Measurements from ENCODE around the gene SOX6. TPM values are rescaled to one million over a fixed set of nuclear protein-coding genes. Genes with fewer than 3 reads are reported as not detected.
"Not testable (repeated sequence)": the region's sequence is repeated elsewhere in the genome, so short reads cannot be mapped to it uniquely, and the experiment has no call there.

SOX6 gene
- total RNA-seq, 4 donors from 2014 or later = 0.29 to 20.5 (median 8.2) TPM

- Histone ChIP-seq H3K27me3 (no peaks in the 10 kb centered on the region), H3K27ac (no peak overlapping the region), H3K9me3 (no peaks in the 10 kb centered on the region), H3K4me1 (no peaks in the 10 kb centered on the region), H3K36me3 (no peaks in the 10 kb centered on the region), H3K4me3 (no peak overlapping the region)
- DNase-seq = no peak
- intact Hi-C loops (cut with DNase I; ENCODE audit: low total_unique reads) = no loop called here
- TF ChIP-seq CTCF (IDR thresholded peaks at IDR 0.05) = no peak
- TF ChIP-seq POLR2A (IDR thresholded peaks at IDR 0.05) = no peak
Measured at GRCh38 chr11:15926071-15926470, 430.3 kb downstream of the SOX6 start.

GRCh38 chr11:15923183-15923582 lies 433.2 kb downstream of the SOX6 start:
- H3K36me3 ChIP-seq = no peaks in the 10 kb centered on the region
- no peak overlapping the region for H3K27ac ChIP-seq
- H3K4me1 ChIP-seq = no peaks in the 10 kb centered on the region
- H3K4me3 ChIP-seq = no peak overlapping the region
- intact Hi-C loops (cut with DNase I; ENCODE audit: low total_unique reads) = no loop called here
- no peaks in the 10 kb centered on the region for H3K27me3 ChIP-seq
- TF ChIP-seq CTCF (IDR thresholded peaks at IDR 0.05) (no peak), POLR2A (IDR thresholded peaks at IDR 0.05) (no peak)
- no peak for DNase-seq
- H3K9me3 ChIP-seq = no peaks in the 10 kb centered on the region

- DNase-seq; H3K27ac ChIP-seq; H3K27me3 ChIP-seq; intact Hi-C loops (cut with DNase I; ENCODE audit: low total_unique reads); H3K9me3 ChIP-seq; H3K4me1 ChIP-seq; H3K36me3 ChIP-seq; H3K4me3 ChIP-seq: not testable (repeated sequence)
Measured at GRCh38 chr11:15922745-15923144, 433.6 kb downstream of the SOX6 start.

- Histone ChIP-seq H3K4me3 (no peak overlapping the region), H3K9me3 (no peaks in the 10 kb centered on the region), H3K36me3 (no peaks in the 10 kb centered on the region), H3K27me3 (no peaks in the 10 kb centered on the region), H3K27ac (no peak overlapping the region), H3K4me1 (no peaks in the 10 kb centered on the region)
- no peak for TF ChIP-seq CTCF (IDR thresholded peaks at IDR 0.05)
- TF ChIP-seq POLR2A (IDR thresholded peaks at IDR 0.05) = no peak
- intact Hi-C loops (cut with DNase I; ENCODE audit: low total_unique reads) = no loop called here
- no peak for DNase-seq
Measured at GRCh38 chr11:15920856-15921629, 435.3 kb downstream of the SOX6 start.

- intact Hi-C loops (cut with DNase I; ENCODE audit: low total_unique reads) = no loop called here
- H3K9me3 ChIP-seq = no peaks in the 10 kb centered on the region
- H3K4me1 ChIP-seq = no peaks in the 10 kb centered on the region
- no peak overlapping the region for H3K4me3 ChIP-seq
- no peaks in the 10 kb centered on the region for H3K27me3 ChIP-seq
- H3K27ac ChIP-seq = no peak overlapping the region
- TF ChIP-seq POLR2A (IDR thresholded peaks at IDR 0.05) (no peak), CTCF (IDR thresholded peaks at IDR 0.05) (no peak)
- no peaks in the 10 kb centered on the region for H3K36me3 ChIP-seq
- no peak for DNase-seq
Measured at GRCh38 chr11:15918674-15919073, 437.7 kb downstream of the SOX6 start.

All from uterus (tissue), 4 donors.